ENCODE results near the gene THOP1.

DNA sequence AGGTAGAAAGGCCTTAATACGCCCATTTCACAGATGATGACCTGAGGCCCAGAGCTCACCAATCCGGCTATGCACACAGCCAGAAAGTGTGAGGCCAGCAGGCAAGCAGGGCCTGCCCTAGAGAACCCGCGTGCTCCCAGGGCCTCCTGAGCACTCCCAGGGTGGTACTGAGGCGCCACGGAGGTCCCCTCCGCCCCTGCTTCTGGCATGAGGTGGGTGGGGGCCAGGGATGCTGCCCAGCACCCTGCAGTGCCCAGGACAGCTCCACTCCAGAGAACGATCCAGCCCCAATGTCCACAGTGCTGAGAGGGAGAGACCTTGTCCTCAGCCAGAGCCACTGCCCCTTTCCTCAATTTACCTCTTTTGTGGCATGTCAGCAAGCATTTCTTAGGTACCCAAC is 16.1 kb upstream of the THOP1 start:
- TF ChIP-seq, protein P1, sequence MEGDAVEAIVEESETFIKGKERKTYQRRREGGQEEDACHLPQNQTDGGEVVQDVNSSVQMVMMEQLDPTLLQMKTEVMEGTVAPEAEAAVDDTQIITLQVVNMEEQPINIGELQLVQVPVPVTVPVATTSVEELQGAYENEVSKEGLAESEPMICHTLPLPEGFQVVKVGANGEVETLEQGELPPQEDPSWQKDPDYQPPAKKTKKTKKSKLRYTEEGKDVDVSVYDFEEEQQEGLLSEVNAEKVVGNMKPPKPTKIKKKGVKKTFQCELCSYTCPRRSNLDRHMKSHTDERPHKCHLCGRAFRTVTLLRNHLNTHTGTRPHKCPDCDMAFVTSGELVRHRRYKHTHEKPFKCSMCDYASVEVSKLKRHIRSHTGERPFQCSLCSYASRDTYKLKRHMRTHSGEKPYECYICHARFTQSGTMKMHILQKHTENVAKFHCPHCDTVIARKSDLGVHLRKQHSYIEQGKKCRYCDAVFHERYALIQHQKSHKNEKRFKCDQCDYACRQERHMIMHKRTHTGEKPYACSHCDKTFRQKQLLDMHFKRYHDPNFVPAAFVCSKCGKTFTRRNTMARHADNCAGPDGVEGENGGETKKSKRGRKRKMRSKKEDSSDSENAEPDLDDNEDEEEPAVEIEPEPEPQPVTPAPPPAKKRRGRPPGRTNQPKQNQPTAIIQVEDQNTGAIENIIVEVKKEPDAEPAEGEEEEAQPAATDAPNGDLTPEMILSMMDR (IDR thresholded peaks at IDR 0.05): no peak
- no peak for TF ChIP-seq EZH2 (IDR thresholded peaks at IDR 0.05)

All from neural progenitor cell (in vitro differentiated cells).